GM12878 (cell line): ENCODE results near the gene DNMT3A. TPM values are rescaled to one million over a fixed set of nuclear protein-coding genes. Genes with fewer than 3 reads are reported as not detected.

Experiments
- ATAC-seq: fragments of 200-7000 bp; cut with Tn5 transposase; 3 replicates; pipeline ENCODE4 v1.9.1; 2020; ENCODE audit warnings: mild to moderate bottlenecking, moderate library complexity
- BruUV-seq: library from RNA; stranded (reverse); fragments of 400-500 nt; replicated peaks from 2 replicates; lab custom pipeline; 2021; lab: Mats Ljungman, UMichigan
- CTCF ChIA-PET: fragments of 300-600 bp; sonication (Branson Sonifier 250); formaldehyde crosslinking; extraction: SDS; loops from one replicate; lab custom pipeline; 2021; ENCODE audit warnings: inconsistent platforms; lab: Yijun Ruan, JAX
- POLR2A ChIA-PET: fragments of 350-600 bp; formaldehyde crosslinking; extraction: SDS; loops from one replicate; lab custom pipeline; 2021; ENCODE audit warnings: inconsistent platforms; lab: Charles Lee
- RAD21 ChIA-PET: fragments of 300-600 bp; sonication (Branson Sonifier 250); formaldehyde crosslinking; loops from one replicate; lab custom pipeline; 2023; ENCODE audit warnings: antibody characterized with exemption; ENCODE audit not compliant: unreplicated experiment; lab: Charles Lee
- SMC1A ChIA-PET: fragments of 300-600 bp; sonication (Branson Sonifier 250); formaldehyde crosslinking; loops from one replicate; lab custom pipeline; 2023; ENCODE audit not compliant: unreplicated experiment, uncharacterized antibody; lab: Charles Lee
- DNase-seq: peaks from one replicate; pipeline ENCODE4 v3.0.0-alpha.2; 2011; ENCODE audit warnings: low read depth, low spot score
- FAIRE-seq: peaks from 3 replicates; lab custom pipeline; 2011; peaks lifted over from hg19 to GRCh38; lab: Jason Lieb, UNC
- H2AFZ ChIP-seq: 2 replicates; pipeline ENCODE4 v1.6.0; 2011; ENCODE audit warnings: low read depth, low read length, control low read depth; ENCODE audit not compliant: control insufficient read depth
- H3K27ac ChIP-seq: 2 replicates; pipeline ENCODE4 v1.5.1; 2011; ENCODE audit warnings: control low read depth; ENCODE audit not compliant: control insufficient read depth, insufficient read depth
- H3K27me3 ChIP-seq, 2 experiments: replicated peaks in 1 of 2; 2 replicates each; pipeline versions ENCODE4 v1.6.0 to v1.6.1; 2011; ENCODE audit warnings: low read length in 1 of 2; ENCODE audit not compliant: control insufficient read depth in 2 of 2, insufficient read depth in 2 of 2
- H3K36me3 ChIP-seq, 2 experiments: 2 replicates each; pipeline ENCODE4 v1.5.1; 2011; ENCODE audit warnings: low read length in 1 of 2; ENCODE audit not compliant: control insufficient read depth in 2 of 2, insufficient read depth in 2 of 2
- H3K4me1 ChIP-seq: 2 replicates; pipeline ENCODE4 v1.6.1; 2011; ENCODE audit warnings: mild to moderate bottlenecking, low read length, moderate library complexity, mixed read lengths; ENCODE audit not compliant: control insufficient read depth, insufficient read depth
- H3K4me2 ChIP-seq: 2 replicates; pipeline ENCODE4 v1.6.0; 2011; ENCODE audit warnings: control low read depth; ENCODE audit not compliant: control insufficient read depth, insufficient read depth
- H3K4me3 ChIP-seq: fragments of 200-600 bp; sonication (generic); 2 replicates; pipeline ENCODE4 v1.5.1; 2016
- H3K79me2 ChIP-seq: 2 replicates; pipeline ENCODE4 v1.6.0; 2011; ENCODE audit warnings: low read length; ENCODE audit not compliant: control insufficient read depth, insufficient read depth
- H3K9ac ChIP-seq: 2 replicates; pipeline ENCODE4 v1.8.0; 2011; ENCODE audit warnings: low read length, control low read depth, mixed read lengths; ENCODE audit not compliant: control insufficient read depth, insufficient read depth
- H3K9me3 ChIP-seq: replicated peaks from 3 replicates; pipeline ENCODE4 v1.5.1; 2011; ENCODE audit warnings: mild to moderate bottlenecking, low read length; ENCODE audit not compliant: control insufficient read depth, insufficient read depth
- H4K20me1 ChIP-seq: 2 replicates; pipeline ENCODE4 v1.6.0; 2011; ENCODE audit not compliant: control insufficient read depth, insufficient read depth
- E4F1 ChIP-seq: fragments of 450-650 bp; IDR thresholded peaks from 2 replicates; pipeline ENCODE4 v1.6.1; 2018; ENCODE audit warnings: borderline replicate concordance, mild to moderate bottlenecking; ENCODE audit not compliant: partially characterized antibody
- EED ChIP-seq: sonication (generic); IDR thresholded peaks from 2 replicates; pipeline ENCODE4 v1.6.1; 2016; ENCODE audit warnings: antibody characterized with exemption, low read depth
- HDAC6 ChIP-seq: fragments of 200-600 bp; sonication (generic); IDR thresholded peaks from one replicate; pipeline ENCODE4 v1.8.0; 2017; ENCODE audit warnings: antibody characterized with exemption; ENCODE audit not compliant: unreplicated experiment
- JUNB ChIP-seq: IDR thresholded peaks from 2 replicates; pipeline ENCODE4 v1.6.1; 2016; ENCODE audit warnings: antibody characterized with exemption, mild to moderate bottlenecking
- KAT2A ChIP-seq: conservative IDR thresholded peaks from 2 replicates; pipeline ENCODE4 v1.6.1; 2011; ENCODE audit warnings: low read depth, low read length; ENCODE audit not compliant: control insufficient read depth
- MTA3 ChIP-seq: IDR thresholded peaks from 2 replicates; pipeline ENCODE4 v1.6.1; 2012; ENCODE audit warnings: low read length, inconsistent platforms, borderline replicate concordance
- NFXL1 ChIP-seq: fragments of 450-650 bp; IDR thresholded peaks from 2 replicates; pipeline ENCODE4 v1.6.1; 2017; ENCODE audit warnings: antibody characterized with exemption, mild to moderate bottlenecking, borderline replicate concordance
- PKNOX1 ChIP-seq: fragments of 450-650 bp; IDR thresholded peaks from 2 replicates; pipeline ENCODE4 v1.6.1; 2016; ENCODE audit warnings: mild to moderate bottlenecking
- RBBP5 ChIP-seq: fragments of 200-600 bp; sonication (generic); conservative IDR thresholded peaks from 2 replicates; pipeline ENCODE4 v1.6.1; 2016
- RELA ChIP-seq: fragments of 450-650 bp; IDR thresholded peaks from 2 replicates; pipeline ENCODE4 v1.8.0; 2014; ENCODE audit warnings: borderline replicate concordance; ENCODE audit not compliant: partially characterized antibody
- SMARCA5 ChIP-seq: fragments of 450-650 bp; IDR thresholded peaks from 2 replicates; pipeline ENCODE4 v1.6.1; 2017; ENCODE audit warnings: mild to moderate bottlenecking
- SP1 ChIP-seq: IDR thresholded peaks from one replicate; pipeline ENCODE4 v1.6.1; 2011; ENCODE audit warnings: low read depth, low read length
- SREBF1 ChIP-seq: IDR thresholded peaks from 2 replicates; pipeline ENCODE4 v1.6.1; 2012; ENCODE audit warnings: mild to moderate bottlenecking, low read length
- SREBF2 ChIP-seq: IDR thresholded peaks from 2 replicates; pipeline ENCODE4 v1.6.1; 2012; ENCODE audit warnings: mild to moderate bottlenecking, low read length
- TCF7 ChIP-seq: IDR thresholded peaks from 2 replicates; pipeline ENCODE4 v1.6.1; 2014; ENCODE audit warnings: antibody characterized with exemption, borderline replicate concordance
- ZBTB40 ChIP-seq: fragments of 450-650 bp; IDR thresholded peaks from 2 replicates; pipeline ENCODE4 v1.6.1; 2016; ENCODE audit warnings: mild to moderate bottlenecking, moderate library complexity, borderline replicate concordance
- WGBS: methylation state at CpG from one replicate; pipeline ENCODE4 v1.1.6; 2016; ENCODE audit warnings: low lambda C conversion rate; ENCODE audit not compliant: insufficient replicate concordance, insufficient coverage; ENCODE audit errors: missing lambda C conversion rate; 5-methylcytosine and 5-hydroxymethylcytosine counted together
- in situ Hi-C: fragments of 300-500 bp; cut with MboI; formaldehyde crosslinking; loops from 9 replicates; pipeline ENCODE4 v1.14.3; 2018; ENCODE audit warnings: mixed read lengths
- intact Hi-C: fragments of 100-400 bp; cut with micrococcal nuclease; formaldehyde crosslinking; loops from one replicate; pipeline ENCODE4 v1.14.2; 2022; ENCODE audit not compliant: unreplicated experiment
- polyA plus RNA-seq, 11 experiments: library from polyadenylated mRNA; depleted of rRNA in 4 of 11; unstranded in 6 of 11; stranded (reverse) in 5 of 11; fragments of >200 nt; fragmentation: Nextera tagmentation in 4 of 11; fragmentation: Illumina TruSeq in 1 of 11; extraction: Ambion mirVana in 4 of 11; extraction: Trizol in 1 of 11; gene quantifications; 1 replicate in 1 of 11; 2 replicates in 10 of 11; pipeline versions ENCODE4 v1.2.1 to v1.2.3, GENCODE V29; 2011 to 2016; ENCODE audit warnings: inconsistent platforms in 2 of 11, missing spikeins in 2 of 11, low read depth in 1 of 11
- total RNA-seq, 4 experiments: library from RNA; depleted of rRNA in 3 of 4; stranded (reverse); fragments of >200 nt in 3 of 4; fragmentation: Illumina TruSeq in 1 of 4; extraction: Trizol in 1 of 4; gene quantifications; 2 replicates each; pipeline versions ENCODE4 v1.2.1 to v1.2.3, GENCODE V29; 2013 to 2021

DNMT3A gene
- total and polyA plus RNA-seq, 10 of the 15 experiments (the other 5 are each of a cell fraction or from before 2014, with no cell fraction given), result 7.4 to 51.6 (median 17.4) TPM

GRCh38 chr2:25383806-25384205 is 42.1 kb upstream of the DNMT3A start:
- no peaks in the 10 kb centered on the region for H3K27me3 ChIP-seq
- H3K4me2 ChIP-seq, result no peak overlapping the region
- ATAC-seq (no peak), FAIRE-seq (no peak), DNase-seq (no peak)
- H2AFZ ChIP-seq, result no peak overlapping the region
- no peaks in the 10 kb centered on the region for H4K20me1 ChIP-seq
- H3K36me3 ChIP-seq, result no peaks in the 10 kb centered on the region
- BruUV-seq, result no TSS peak
- no peak overlapping the region for H3K9ac ChIP-seq
- no peaks in the 10 kb centered on the region for H3K79me2 ChIP-seq
- no peaks in the 10 kb centered on the region; the same call in 2 of the 3 replicates for H3K9me3 ChIP-seq
- ChIA-PET POLR2A (interaction anchor here (0.5 to 8.6 kb wide), 3 partner anchors 17 to 211 kb away, joined by 3 to 73 read pairs (median 6); no protein-coding TSS in a partner anchor), SMC1A (interaction anchor here (0.9 to 13.4 kb wide), 5 partner anchors 13 to 183 kb away, joined by 3 to 92 read pairs (median 3); no protein-coding TSS in a partner anchor), CTCF (interaction anchor here (0.9 kb wide), 1 partner anchor 9 kb away, joined by 4 read pairs; no protein-coding TSS in a partner anchor), RAD21 (interaction anchor here (1.4 kb wide), 1 partner anchor 21 kb away, joined by 4 read pairs; no protein-coding TSS in a partner anchor)
- intact Hi-C loops (no loop called here), in situ Hi-C loops (no loop called here)
- 78% methylated on average over 9 of the region's 9 CpGs for WGBS
- no peak overlapping the region for H3K4me3 ChIP-seq
- peaks cover 23% of the 10 kb centered on the region for H3K4me1 ChIP-seq
- H3K27ac ChIP-seq, result no peak overlapping the region
- TF ChIP-seq NFXL1 (no peak), HDAC6 (no peak), MTA3 (no peak), SMARCA5 (no peak), RELA (no peak), EED (no peak), TCF7 (no peak), RBBP5 (no peak), ZBTB40 (no peak), KAT2A (no peak), E4F1 (no peak), PKNOX1 (no peak), SP1 (no peak), SREBF1 (no peak), SREBF2 (no peak), JUNB (no peak)
